ENCODE results near the gene PCNT.

The PCNT gene

DNA sequence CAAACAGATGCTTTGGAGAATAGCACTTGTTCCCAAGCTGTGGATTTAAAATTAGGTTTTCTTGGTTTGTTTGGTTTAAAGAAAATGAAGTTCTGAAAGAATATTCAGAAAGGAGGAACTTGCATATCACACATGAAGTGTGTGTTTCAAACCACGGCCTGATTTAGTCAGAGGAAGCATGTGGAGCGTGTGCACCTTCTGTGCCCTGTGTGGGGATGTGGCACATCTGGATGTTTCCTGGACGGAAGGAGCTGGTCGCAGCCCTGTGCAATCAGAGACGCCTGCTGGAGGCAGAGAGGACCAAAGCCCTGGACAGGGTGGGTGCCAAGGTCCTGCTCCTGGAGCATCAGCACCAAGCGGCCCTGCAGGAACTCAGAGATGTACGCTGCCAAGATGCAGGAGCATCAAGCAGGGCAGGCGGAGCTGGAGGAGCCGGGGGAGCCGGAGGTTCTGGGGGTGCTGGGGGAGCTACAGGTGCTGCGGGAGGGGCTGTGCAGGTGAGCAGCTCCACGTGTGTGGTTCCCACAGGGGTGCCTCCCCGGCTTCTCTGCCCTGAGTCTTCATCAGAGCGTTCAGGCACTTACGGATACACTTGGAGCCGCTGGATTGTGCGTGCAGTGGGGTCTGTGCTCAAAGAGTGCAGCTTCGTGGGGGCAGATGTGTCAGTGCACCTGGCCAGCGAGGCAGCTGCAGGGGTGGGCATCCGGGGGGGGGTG lies 45.7 kb downstream of the PCNT start:
- no peak for TF ChIP-seq HOXD13 (CRISPR knock-in tag; IDR thresholded peaks at IDR 0.05; ENCODE audit: borderline replicate concordance)
- TF ChIP-seq ZBTB8A (tag by site-specific recombination; IDR thresholded peaks at IDR 0.05): no peak
- TF ChIP-seq, protein P1, sequence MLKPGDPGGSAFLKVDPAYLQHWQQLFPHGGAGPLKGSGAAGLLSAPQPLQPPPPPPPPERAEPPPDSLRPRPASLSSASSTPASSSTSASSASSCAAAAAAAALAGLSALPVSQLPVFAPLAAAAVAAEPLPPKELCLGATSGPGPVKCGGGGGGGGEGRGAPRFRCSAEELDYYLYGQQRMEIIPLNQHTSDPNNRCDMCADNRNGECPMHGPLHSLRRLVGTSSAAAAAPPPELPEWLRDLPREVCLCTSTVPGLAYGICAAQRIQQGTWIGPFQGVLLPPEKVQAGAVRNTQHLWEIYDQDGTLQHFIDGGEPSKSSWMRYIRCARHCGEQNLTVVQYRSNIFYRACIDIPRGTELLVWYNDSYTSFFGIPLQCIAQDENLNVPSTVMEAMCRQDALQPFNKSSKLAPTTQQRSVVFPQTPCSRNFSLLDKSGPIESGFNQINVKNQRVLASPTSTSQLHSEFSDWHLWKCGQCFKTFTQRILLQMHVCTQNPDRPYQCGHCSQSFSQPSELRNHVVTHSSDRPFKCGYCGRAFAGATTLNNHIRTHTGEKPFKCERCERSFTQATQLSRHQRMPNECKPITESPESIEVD (tag by site-specific recombination; IDR thresholded peaks at IDR 0.05): no peak
- TF ChIP-seq ZNF610 (tag by site-specific recombination; IDR thresholded peaks at IDR 0.05; ENCODE audit: borderline replicate concordance): no peak
- TF ChIP-seq KLF9 (tag by site-specific recombination; IDR thresholded peaks at IDR 0.05; ENCODE audit: low read depth): no peak
- no peak for TF ChIP-seq ZNF280D (tag by site-specific recombination; IDR thresholded peaks at IDR 0.05)
- no peak for TF ChIP-seq ZNF37A (tag by site-specific recombination; IDR thresholded peaks at IDR 0.05)
- no peak for TF ChIP-seq ZNF549 (tag by site-specific recombination; IDR thresholded peaks at IDR 0.05)
- TF ChIP-seq ZNF335 (tag by site-specific recombination; conservative IDR thresholded peaks at IDR 0.05): no peak
- TF ChIP-seq ZNF510 (tag by site-specific recombination; IDR thresholded peaks at IDR 0.05; ENCODE audit: insufficient replicate concordance): no peak
- no peak for TF ChIP-seq ZNF530 (tag by site-specific recombination; IDR thresholded peaks at IDR 0.05; ENCODE audit: low read depth)
- Histone ChIP-seq H3K4me3 (ENCODE audit: low read depth, low read length) (no peak overlapping the region), H3K36me3 (ENCODE audit: control insufficient read depth in 2 of 2, insufficient read depth in 1 of 2, low read length in 2 of 2) (peaks cover 16 to 72% of the 10 kb centered on the region in 2 experiments; a peak in 2 of 3 replicates), H3K27ac (ENCODE audit: extremely low read depth, low read depth, low read length) (no peak overlapping the region), H3K4me1 (ENCODE audit: control insufficient read depth, insufficient read depth, low read length) (no peaks in the 10 kb centered on the region), H3K9me3 (ENCODE audit: control insufficient read depth, insufficient read depth, low read depth, low read length) (no peaks in the 10 kb centered on the region)
- CTCF ChIA-PET: no interaction called here
- POLR2A ChIA-PET: no interaction called here

DNA sequence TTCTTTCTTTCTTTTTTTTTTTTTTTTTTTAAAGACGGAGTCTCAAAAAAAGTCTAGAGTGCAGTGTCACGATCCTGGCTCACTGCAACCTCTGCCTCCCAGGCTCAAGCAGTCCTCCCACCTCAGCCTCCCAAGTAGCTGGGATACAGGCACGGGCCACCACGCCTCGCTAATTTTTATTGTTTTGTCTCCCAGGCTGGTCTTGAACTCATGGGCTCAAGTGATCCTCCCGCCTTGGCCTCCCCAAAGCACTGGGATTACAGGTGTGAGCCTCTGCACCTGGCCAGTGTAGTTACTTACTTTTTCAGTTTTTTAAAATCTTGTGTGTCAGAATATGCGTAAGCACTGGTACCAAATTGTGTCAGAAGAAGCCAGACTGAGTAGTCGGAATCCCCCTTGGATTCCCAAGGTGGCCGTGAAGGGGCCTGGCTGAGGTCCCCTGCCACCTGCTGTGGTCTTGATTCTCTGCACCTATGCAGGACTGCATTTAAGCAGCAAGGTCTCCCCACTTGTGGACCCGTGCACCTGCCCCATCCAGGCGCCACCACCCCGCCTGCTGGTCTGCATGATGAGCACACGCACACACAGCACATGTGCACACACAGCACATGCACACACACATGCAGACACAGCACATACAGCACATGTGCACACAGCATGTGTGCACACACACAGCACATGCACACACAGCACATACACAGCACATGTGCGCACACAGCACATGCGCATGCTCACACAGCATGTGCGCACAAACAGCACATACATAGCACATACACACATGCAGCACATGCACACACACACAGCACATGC lies 47.5 kb downstream of the PCNT start:
- Histone ChIP-seq H3K36me3 (ENCODE audit: control insufficient read depth in 2 of 2, insufficient read depth in 1 of 2, low read length in 2 of 2) (peaks cover 16 to 68% of the 10 kb centered on the region in 2 experiments; a peak in 2 of 3 replicates), H3K4me1 (ENCODE audit: control insufficient read depth, insufficient read depth, low read length) (no peaks in the 10 kb centered on the region), H3K9me3 (ENCODE audit: control insufficient read depth, insufficient read depth, low read depth, low read length) (no peaks in the 10 kb centered on the region), H3K4me3 (ENCODE audit: low read depth, low read length) (no peak overlapping the region), H3K27ac (ENCODE audit: extremely low read depth, low read depth, low read length) (no peak overlapping the region)
- ChIA-PET POLR2A (no interaction called here), CTCF (no interaction called here)
- TF ChIP-seq PRDM1 (tag by site-specific recombination; IDR thresholded peaks at IDR 0.05) (no peak), ZBTB8A (tag by site-specific recombination; IDR thresholded peaks at IDR 0.05) (0 out of 2 replicates have a peak, but pooled peaks have one; percentile 16), ZNF707 (tag by site-specific recombination; IDR thresholded peaks at IDR 0.05) (no peak), OSR2 (tag by site-specific recombination; IDR thresholded peaks at IDR 0.05) (no peak), GLIS1 (tag by site-specific recombination; IDR thresholded peaks at IDR 0.05) (peak; percentile 83), ZNF830 (tag by site-specific recombination; IDR thresholded peaks at IDR 0.05; ENCODE audit: low read depth) (no peak), ZNF571 (tag by site-specific recombination; IDR thresholded peaks at IDR 0.05) (no peak), ZNF19 (tag by site-specific recombination; IDR thresholded peaks at IDR 0.05; ENCODE audit: low read depth) (no peak), SP2 (tag by site-specific recombination; IDR thresholded peaks at IDR 0.05) (no peak), ZNF223 (tag by site-specific recombination; IDR thresholded peaks at IDR 0.05) (no peak)
- TF ChIP-seq, protein P2, sequence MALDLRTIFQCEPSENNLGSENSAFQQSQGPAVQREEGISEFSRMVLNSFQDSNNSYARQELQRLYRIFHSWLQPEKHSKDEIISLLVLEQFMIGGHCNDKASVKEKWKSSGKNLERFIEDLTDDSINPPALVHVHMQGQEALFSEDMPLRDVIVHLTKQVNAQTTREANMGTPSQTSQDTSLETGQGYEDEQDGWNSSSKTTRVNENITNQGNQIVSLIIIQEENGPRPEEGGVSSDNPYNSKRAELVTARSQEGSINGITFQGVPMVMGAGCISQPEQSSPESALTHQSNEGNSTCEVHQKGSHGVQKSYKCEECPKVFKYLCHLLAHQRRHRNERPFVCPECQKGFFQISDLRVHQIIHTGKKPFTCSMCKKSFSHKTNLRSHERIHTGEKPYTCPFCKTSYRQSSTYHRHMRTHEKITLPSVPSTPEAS (tag by site-specific recombination; IDR thresholded peaks at IDR 0.05): no peak; the same call in 1 of the 2 replicates
- TF ChIP-seq, protein P3, sequence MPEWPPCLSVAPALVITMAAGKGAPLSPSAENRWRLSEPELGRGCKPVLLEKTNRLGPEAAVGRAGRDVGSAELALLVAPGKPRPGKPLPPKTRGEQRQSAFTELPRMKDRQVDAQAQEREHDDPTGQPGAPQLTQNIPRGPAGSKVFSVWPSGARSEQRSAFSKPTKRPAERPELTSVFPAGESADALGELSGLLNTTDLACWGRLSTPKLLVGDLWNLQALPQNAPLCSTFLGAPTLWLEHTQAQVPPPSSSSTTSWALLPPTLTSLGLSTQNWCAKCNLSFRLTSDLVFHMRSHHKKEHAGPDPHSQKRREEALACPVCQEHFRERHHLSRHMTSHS (tag by site-specific recombination; IDR thresholded peaks at IDR 0.05): no peak
- TF ChIP-seq, protein P4, sequence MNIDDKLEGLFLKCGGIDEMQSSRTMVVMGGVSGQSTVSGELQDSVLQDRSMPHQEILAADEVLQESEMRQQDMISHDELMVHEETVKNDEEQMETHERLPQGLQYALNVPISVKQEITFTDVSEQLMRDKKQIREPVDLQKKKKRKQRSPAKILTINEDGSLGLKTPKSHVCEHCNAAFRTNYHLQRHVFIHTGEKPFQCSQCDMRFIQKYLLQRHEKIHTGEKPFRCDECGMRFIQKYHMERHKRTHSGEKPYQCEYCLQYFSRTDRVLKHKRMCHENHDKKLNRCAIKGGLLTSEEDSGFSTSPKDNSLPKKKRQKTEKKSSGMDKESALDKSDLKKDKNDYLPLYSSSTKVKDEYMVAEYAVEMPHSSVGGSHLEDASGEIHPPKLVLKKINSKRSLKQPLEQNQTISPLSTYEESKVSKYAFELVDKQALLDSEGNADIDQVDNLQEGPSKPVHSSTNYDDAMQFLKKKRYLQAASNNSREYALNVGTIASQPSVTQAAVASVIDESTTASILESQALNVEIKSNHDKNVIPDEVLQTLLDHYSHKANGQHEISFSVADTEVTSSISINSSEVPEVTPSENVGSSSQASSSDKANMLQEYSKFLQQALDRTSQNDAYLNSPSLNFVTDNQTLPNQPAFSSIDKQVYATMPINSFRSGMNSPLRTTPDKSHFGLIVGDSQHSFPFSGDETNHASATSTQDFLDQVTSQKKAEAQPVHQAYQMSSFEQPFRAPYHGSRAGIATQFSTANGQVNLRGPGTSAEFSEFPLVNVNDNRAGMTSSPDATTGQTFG (tag by site-specific recombination; IDR thresholded peaks at IDR 0.05; ENCODE audit: borderline replicate concordance): no peak

All from HEK293 (cell line).